Liver (tissue), 9 donors: ENCODE measurements around the gene IGF2R. TPM values are rescaled to one million over a fixed set of nuclear protein-coding genes. Genes with fewer than 3 reads are reported as not detected.

Experiments used
- DNase-seq: peaks from one replicate; pipeline ENCODE4 v3.0.0-alpha.2; 2017; ENCODE audit warnings: low spot score
- H3K27ac ChIP-seq, 2 donors: one replicate each; pipeline ENCODE4 v1.7.0; 2013; ENCODE audit warnings: inconsistent platforms in 2 of 2, low read length in 2 of 2, control low read depth in 1 of 2, low read depth in 1 of 2, mild to moderate bottlenecking in 1 of 2
- H3K27me3 ChIP-seq, 4 donors: one replicate each; pipeline versions ENCODE4 v1.6.1 to v1.7.0; 2013; ENCODE audit warnings: low read length in 3 of 4, inconsistent platforms in 1 of 4, mild to moderate bottlenecking in 1 of 4, moderate library complexity in 1 of 4; ENCODE audit not compliant: control insufficient read depth in 4 of 4, insufficient read depth in 4 of 4
- H3K36me3 ChIP-seq, 4 donors: one replicate each; pipeline versions ENCODE4 v1.6.1 to v1.7.0; 2013; ENCODE audit warnings: low read length in 3 of 4, mild to moderate bottlenecking in 3 of 4, low read depth in 1 of 4, moderate library complexity in 1 of 4; ENCODE audit not compliant: control insufficient read depth in 4 of 4, insufficient read depth in 3 of 4
- H3K4me1 ChIP-seq, 4 donors: one replicate each; pipeline versions ENCODE4 v1.6.1 to v1.7.0; 2013; ENCODE audit warnings: low read length in 3 of 4, mild to moderate bottlenecking in 3 of 4, moderate library complexity in 1 of 4; ENCODE audit not compliant: control insufficient read depth in 4 of 4, insufficient read depth in 4 of 4
- H3K4me3 ChIP-seq, 3 donors: one replicate each; pipeline versions ENCODE4 v1.6.1 to v1.7.0; 2013; ENCODE audit warnings: low read length in 3 of 3, control low read depth in 1 of 3, low read depth in 1 of 3, mild to moderate bottlenecking in 1 of 3
- H3K9ac ChIP-seq, 2 donors: one replicate each; pipeline ENCODE4 v1.7.0; 2013; ENCODE audit warnings: low read length in 2 of 2, mild to moderate bottlenecking in 2 of 2, moderate library complexity in 2 of 2, control low read depth in 1 of 2, low read depth in 1 of 2
- H3K9me3 ChIP-seq, 4 donors: one replicate each; pipeline versions ENCODE4 v1.6.1 to v1.7.0; 2013; ENCODE audit warnings: low read length in 3 of 4; ENCODE audit not compliant: control insufficient read depth in 4 of 4
- EGR1 ChIP-seq, 2 donors: IDR thresholded peaks; 2 replicates each; pipeline ENCODE4 v1.6.1; 2016 to 2018; ENCODE audit warnings: antibody characterized with exemption in 2 of 2, low read depth in 2 of 2
- FOXA1 ChIP-seq: IDR thresholded peaks from 2 replicates; pipeline ENCODE4 v1.6.1; 2016; ENCODE audit warnings: antibody characterized with exemption
- FOXA2 ChIP-seq: IDR thresholded peaks from 2 replicates; pipeline ENCODE4 v1.6.1; 2016; ENCODE audit warnings: antibody characterized with exemption
- GABPA ChIP-seq, 2 donors: IDR thresholded peaks in 1 of 2; conservative IDR thresholded peaks in 1 of 2; 2 replicates each; pipeline ENCODE4 v1.6.1; 2016; ENCODE audit warnings: antibody characterized with exemption in 2 of 2, mild to moderate bottlenecking in 1 of 2, moderate library complexity in 1 of 2
- HNF4A ChIP-seq, 2 donors: conservative IDR thresholded peaks; 2 replicates each; pipeline ENCODE4 v1.6.1; 2016; ENCODE audit warnings: antibody characterized with exemption in 2 of 2, mild to moderate bottlenecking in 2 of 2
- HNF4G ChIP-seq: IDR thresholded peaks from 2 replicates; pipeline ENCODE4 v1.6.1; 2016; ENCODE audit warnings: antibody characterized with exemption
- JUND ChIP-seq, 2 donors: IDR thresholded peaks; 2 replicates each; pipeline ENCODE4 v1.6.1; 2016; ENCODE audit warnings: antibody characterized with exemption in 2 of 2
- MAX ChIP-seq: IDR thresholded peaks from 2 replicates; pipeline ENCODE4 v1.6.1; 2016; ENCODE audit warnings: antibody characterized with exemption
- NR2F2 ChIP-seq: IDR thresholded peaks from 2 replicates; pipeline ENCODE4 v1.6.1; 2016; ENCODE audit warnings: antibody characterized with exemption
- RAD21 ChIP-seq, 2 donors: IDR thresholded peaks; 2 replicates each; pipeline ENCODE4 v1.6.1; 2016; ENCODE audit warnings: antibody characterized with exemption in 2 of 2, mild to moderate bottlenecking in 2 of 2
- RXRA ChIP-seq, 2 donors: IDR thresholded peaks; 2 replicates each; pipeline ENCODE4 v1.6.1; 2017 to 2018; ENCODE audit warnings: antibody characterized with exemption in 2 of 2, mild to moderate bottlenecking in 1 of 2
- SP1 ChIP-seq: IDR thresholded peaks from 2 replicates; pipeline ENCODE4 v1.6.1; 2018; ENCODE audit warnings: antibody characterized with exemption, mild to moderate bottlenecking
- TAF1 ChIP-seq: conservative IDR thresholded peaks from 2 replicates; pipeline ENCODE4 v1.6.1; 2016; ENCODE audit warnings: antibody characterized with exemption, mild to moderate bottlenecking
- YY1 ChIP-seq: IDR thresholded peaks from 2 replicates; pipeline ENCODE4 v1.6.1; 2016; ENCODE audit warnings: antibody characterized with exemption, mild to moderate bottlenecking
- ZBTB33 ChIP-seq: IDR thresholded peaks from 2 replicates; pipeline ENCODE4 v1.6.1; 2016; ENCODE audit warnings: antibody characterized with exemption
- WGBS: extraction: QIAGEN DNeasy Blood & Tissue Kit; methylation state at CpG from one replicate; pipeline ENCODE4 v1.1.7; 2013; 5-methylcytosine and 5-hydroxymethylcytosine counted together
- polyA plus RNA-seq, 2 donors: library from polyadenylated mRNA; stranded (reverse) in 1 of 2; unstranded in 1 of 2; fragments of 200-250 nt in 1 of 2; fragments of >200 nt in 1 of 2; fragmentation: Nextera tagmentation in 1 of 2; extraction: Ambion mirVana in 1 of 2; gene quantifications; one replicate each; pipeline versions ENCODE4 v1.2.1 to v1.2.3, GENCODE V29; 2013 to 2015
- total RNA-seq, 2 donors: library from RNA; depleted of rRNA; stranded (reverse); fragments of >200 nt; gene quantifications; one replicate each; pipeline ENCODE4 v1.2.3, GENCODE V29; 2014
- TF ChIP-seq, protein P1 (sequence below): fragments of 150-350 bp; IDR thresholded peaks from 2 replicates; pipeline ENCODE4 v1.5.1; 2017; ENCODE audit warnings: improper control_type of control experiment, low read depth, low read length; ENCODE audit not compliant: missing input control
- TF ChIP-seq, protein P2 (sequence below): IDR thresholded peaks from 2 replicates; pipeline ENCODE4 v1.6.1; 2016; ENCODE audit warnings: antibody characterized with exemption
- TF ChIP-seq, protein P3 (sequence below): IDR thresholded peaks from 2 replicates; pipeline ENCODE4 v1.6.1; 2016; ENCODE audit warnings: antibody characterized with exemption, mild to moderate bottlenecking
- donor health status: healthy.
- donor health status: healthy.
- donor health status: healthy.
- donor health status: healthy.
- donor health status: healthy.

The IGF2R gene
- total and polyA plus RNA-seq, 4 donors, result 16.6 to 84.9 (median 45.7) TPM

DNA sequence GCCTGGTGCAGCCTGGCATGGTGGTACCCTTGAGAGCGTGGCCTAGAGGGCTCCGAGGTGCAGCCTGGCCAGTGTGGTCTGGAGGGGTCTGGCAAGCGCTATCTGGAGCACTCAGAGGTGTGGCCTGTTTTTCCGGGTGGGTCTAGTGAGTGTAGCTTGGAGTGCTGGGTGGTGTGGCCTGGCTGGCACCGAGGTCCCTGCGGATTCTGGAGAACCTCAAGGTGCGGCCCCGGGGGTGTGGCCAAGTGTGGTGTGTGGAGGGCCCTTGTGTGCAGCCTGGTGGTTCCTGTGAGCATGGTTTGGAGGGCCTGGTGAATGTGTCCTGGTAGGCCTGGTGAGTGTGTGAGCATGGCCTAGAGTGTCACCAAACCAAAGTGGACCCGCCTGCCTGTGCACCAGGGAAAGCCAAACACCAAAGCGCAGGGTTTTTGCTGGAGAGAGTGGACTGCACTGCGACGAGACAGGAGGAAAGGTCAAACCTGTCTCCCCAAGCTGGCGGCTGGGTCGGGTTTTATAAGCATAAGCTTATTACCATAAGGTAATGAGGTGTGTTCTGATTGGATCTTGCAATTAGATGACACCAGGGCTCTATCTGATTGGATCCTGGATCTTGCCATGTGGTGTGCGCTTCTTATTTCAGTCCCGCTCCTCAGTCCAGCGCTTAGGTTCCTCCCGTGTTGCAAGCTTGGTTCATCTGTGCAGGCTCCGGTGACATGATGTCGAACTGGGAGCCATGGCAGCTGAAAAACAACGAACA, 35.7 kb downstream of the IGF2R start:
- Histone ChIP-seq H3K36me3 (peaks cover 0 to 5% (median 0%) of the 10 kb centered on the region in 4 donors), H3K9ac (no peak overlapping the region), H3K27ac (no peak overlapping the region), H3K4me1 (peaks cover 0 to 10% (median 2%) of the 10 kb centered on the region in 4 donors), H3K27me3 (no peaks in the 10 kb centered on the region), H3K4me3 (no peak overlapping the region), H3K9me3 (peaks cover 0 to 3% (median 0%) of the 10 kb centered on the region in 4 donors)
- TF ChIP-seq YY1 (no peak), RAD21 (IDR thresholded peaks at IDR 0.05) (no peak), TAF1 (no peak), NR2F2 (no peak), HNF4G (no peak), FOXA2 (no peak), FOXA1 (no peak), SP1 (no peak), GABPA (IDR thresholded peaks at IDR 0.05 in 1 of 2, conservative IDR thresholded peaks at IDR 0.05 in 1 of 2) (no peak), HNF4A (conservative IDR thresholded peaks at IDR 0.05) (no peak), JUND (IDR thresholded peaks at IDR 0.05) (no peak), ZBTB33 (no peak)
- TF ChIP-seq, protein P1, sequence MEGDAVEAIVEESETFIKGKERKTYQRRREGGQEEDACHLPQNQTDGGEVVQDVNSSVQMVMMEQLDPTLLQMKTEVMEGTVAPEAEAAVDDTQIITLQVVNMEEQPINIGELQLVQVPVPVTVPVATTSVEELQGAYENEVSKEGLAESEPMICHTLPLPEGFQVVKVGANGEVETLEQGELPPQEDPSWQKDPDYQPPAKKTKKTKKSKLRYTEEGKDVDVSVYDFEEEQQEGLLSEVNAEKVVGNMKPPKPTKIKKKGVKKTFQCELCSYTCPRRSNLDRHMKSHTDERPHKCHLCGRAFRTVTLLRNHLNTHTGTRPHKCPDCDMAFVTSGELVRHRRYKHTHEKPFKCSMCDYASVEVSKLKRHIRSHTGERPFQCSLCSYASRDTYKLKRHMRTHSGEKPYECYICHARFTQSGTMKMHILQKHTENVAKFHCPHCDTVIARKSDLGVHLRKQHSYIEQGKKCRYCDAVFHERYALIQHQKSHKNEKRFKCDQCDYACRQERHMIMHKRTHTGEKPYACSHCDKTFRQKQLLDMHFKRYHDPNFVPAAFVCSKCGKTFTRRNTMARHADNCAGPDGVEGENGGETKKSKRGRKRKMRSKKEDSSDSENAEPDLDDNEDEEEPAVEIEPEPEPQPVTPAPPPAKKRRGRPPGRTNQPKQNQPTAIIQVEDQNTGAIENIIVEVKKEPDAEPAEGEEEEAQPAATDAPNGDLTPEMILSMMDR, result no peak
- DNase-seq, result no peak
- WGBS, result 96% methylated on average over 21 of the region's 21 CpGs

DNA sequence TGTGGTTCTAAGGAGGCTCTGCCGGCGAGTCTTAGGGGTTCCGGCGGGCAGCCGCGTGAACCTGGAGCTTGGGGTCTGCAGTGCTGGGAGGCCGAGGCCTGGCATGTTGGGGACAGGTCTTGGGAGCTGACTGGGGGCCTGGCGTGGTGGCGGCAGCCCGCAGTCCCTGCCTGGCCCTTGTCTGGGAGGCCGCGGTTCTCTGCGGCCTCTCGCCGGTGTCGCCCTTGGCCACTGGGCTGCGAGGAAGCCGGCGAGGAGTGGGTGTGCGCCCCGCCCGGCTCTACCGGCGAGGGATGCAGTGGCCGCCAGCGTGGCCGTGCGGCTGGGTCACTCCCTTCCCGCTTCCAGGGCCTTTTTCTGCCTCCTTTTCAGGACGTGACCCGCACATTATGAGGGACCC, 36.3 kb downstream of the IGF2R start:
- Histone ChIP-seq H3K9ac (no peak overlapping the region), H3K36me3 (peaks cover 0 to 4% (median 3%) of the 10 kb centered on the region in 4 donors), H3K27me3 (no peaks in the 10 kb centered on the region), H3K27ac (no peak overlapping the region), H3K9me3 (peaks cover 0 to 3% (median 0%) of the 10 kb centered on the region in 4 donors), H3K4me1 (peaks cover 0 to 10% (median 2%) of the 10 kb centered on the region in 4 donors), H3K4me3 (no peak overlapping the region)
- TF ChIP-seq FOXA2 (no peak), ZBTB33 (no peak), FOXA1 (no peak), HNF4A (conservative IDR thresholded peaks at IDR 0.05) (no peak), MAX (no peak), RXRA (IDR thresholded peaks at IDR 0.05) (no peak), RAD21 (IDR thresholded peaks at IDR 0.05) (no peak), NR2F2 (no peak), TAF1 (no peak), GABPA (IDR thresholded peaks at IDR 0.05 in 1 of 2, conservative IDR thresholded peaks at IDR 0.05 in 1 of 2) (no peak), YY1 (no peak), JUND (IDR thresholded peaks at IDR 0.05) (no peak), EGR1 (IDR thresholded peaks at IDR 0.05; ENCODE audit: low read depth in 2 of 2) (no peak), SP1 (no peak), HNF4G (no peak)
- TF ChIP-seq, protein P2, sequence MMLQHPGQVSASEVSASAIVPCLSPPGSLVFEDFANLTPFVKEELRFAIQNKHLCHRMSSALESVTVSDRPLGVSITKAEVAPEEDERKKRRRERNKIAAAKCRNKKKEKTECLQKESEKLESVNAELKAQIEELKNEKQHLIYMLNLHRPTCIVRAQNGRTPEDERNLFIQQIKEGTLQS, result no peak
- TF ChIP-seq, protein P3, sequence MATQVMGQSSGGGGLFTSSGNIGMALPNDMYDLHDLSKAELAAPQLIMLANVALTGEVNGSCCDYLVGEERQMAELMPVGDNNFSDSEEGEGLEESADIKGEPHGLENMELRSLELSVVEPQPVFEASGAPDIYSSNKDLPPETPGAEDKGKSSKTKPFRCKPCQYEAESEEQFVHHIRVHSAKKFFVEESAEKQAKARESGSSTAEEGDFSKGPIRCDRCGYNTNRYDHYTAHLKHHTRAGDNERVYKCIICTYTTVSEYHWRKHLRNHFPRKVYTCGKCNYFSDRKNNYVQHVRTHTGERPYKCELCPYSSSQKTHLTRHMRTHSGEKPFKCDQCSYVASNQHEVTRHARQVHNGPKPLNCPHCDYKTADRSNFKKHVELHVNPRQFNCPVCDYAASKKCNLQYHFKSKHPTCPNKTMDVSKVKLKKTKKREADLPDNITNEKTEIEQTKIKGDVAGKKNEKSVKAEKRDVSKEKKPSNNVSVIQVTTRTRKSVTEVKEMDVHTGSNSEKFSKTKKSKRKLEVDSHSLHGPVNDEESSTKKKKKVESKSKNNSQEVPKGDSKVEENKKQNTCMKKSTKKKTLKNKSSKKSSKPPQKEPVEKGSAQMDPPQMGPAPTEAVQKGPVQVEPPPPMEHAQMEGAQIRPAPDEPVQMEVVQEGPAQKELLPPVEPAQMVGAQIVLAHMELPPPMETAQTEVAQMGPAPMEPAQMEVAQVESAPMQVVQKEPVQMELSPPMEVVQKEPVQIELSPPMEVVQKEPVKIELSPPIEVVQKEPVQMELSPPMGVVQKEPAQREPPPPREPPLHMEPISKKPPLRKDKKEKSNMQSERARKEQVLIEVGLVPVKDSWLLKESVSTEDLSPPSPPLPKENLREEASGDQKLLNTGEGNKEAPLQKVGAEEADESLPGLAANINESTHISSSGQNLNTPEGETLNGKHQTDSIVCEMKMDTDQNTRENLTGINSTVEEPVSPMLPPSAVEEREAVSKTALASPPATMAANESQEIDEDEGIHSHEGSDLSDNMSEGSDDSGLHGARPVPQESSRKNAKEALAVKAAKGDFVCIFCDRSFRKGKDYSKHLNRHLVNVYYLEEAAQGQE, result no peak
- TF ChIP-seq, protein P1, result no peak
- DNase-seq, result no peak
- 94% methylated on average over 31 of the region's 31 CpGs for WGBS
